Dedifferentiated amniotic fluid mesenchymal stem cell (primary cell): Measurements from ENCODE around the gene EPC1.
A peak's percentile ranks its signal among the peaks of the same experiment; 100 is the strongest.
"Not testable (repeated sequence)": the region's sequence is repeated elsewhere in the genome, so short reads cannot be mapped to it uniquely, and the experiment has no call there.

ENCODE experiments used
- DNase-seq: peaks from one replicate; pipeline ENCODE4 v3.0.0-alpha.2; 2016; ENCODE audit errors: extremely low spot score

Gene EPC1

DNA sequence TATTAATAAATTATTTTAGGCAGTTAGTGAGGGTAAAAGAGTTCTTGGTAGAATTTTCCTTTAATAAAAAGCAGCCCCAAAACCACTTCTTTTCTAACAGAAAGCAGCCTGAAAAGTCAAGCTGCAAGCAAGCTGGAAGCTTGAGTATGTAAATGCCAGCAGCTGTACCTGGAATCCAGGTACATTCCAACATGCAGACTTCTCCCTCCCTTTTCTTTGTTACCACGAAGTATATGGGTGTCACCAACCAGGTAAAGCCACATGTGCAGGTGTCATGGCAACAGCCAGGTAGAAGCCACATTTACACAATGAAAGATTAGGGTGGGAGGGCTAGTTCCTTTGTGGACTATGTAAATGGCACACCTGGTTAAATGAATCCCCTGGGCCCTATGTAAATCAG lies 114.6 kb downstream of the EPC1 start:
- no peak for DNase-seq

DNA sequence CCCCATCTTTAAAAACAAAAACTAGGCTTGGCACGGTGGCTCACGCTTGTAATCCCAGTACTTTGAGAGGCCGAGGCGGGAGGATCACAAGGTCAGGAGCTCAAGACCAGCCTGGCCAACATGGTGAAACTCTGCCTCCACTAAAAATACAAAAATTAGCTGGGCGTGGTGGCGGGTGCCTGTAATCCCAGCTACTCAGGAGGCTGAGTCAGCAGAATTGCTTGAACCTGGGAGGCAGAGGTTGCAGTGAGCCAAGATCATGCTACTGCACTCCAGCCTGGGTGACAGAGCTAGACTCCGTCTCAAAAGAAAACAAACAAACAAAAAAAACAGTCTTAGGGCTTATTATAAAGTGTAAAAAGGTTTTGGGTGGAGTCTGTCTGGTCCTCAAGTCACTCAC lies 117.2 kb downstream of the EPC1 start:
- not testable (repeated sequence) for DNase-seq

DNA sequence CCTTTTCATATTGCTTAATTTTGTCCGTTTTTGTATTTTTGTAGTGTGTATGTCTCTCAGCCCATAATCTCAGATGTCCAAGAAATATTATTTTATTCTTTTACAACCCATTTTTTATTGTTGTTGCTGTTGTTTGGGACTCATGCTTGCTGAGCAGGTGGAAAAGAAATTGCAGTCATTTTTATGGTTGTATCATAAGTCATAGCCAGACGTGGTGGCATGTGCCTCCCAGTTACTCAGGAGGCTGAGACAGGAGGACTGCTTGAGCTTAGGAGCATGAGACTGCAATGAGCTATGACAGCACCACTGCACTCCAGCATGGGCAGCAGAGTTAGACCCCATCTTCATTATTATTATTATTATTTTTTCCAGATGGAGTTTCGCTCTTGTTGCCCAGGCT lies 117.8 kb downstream of the EPC1 start:
- DNase-seq, result no peak

DNA sequence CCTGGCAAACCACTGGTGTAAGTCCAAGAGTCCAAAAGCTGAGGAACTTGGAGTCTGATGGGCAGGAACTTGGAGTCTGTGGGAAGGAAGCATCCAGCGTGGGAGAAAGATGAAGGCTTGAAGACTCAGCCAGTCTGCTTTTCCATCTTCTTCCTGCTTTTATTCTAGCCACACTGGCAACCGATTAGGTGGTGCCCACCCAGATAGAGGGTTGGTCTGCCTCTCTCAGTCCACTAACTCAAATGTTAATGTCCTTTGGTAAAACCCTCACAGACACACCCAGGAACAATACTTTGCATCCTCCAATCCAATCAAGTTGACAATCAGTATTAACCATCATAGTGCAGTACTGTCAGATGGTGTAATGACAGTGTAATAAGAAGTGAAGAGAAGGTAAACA lies 119.2 kb downstream of the EPC1 start:
- no peak for DNase-seq

DNA sequence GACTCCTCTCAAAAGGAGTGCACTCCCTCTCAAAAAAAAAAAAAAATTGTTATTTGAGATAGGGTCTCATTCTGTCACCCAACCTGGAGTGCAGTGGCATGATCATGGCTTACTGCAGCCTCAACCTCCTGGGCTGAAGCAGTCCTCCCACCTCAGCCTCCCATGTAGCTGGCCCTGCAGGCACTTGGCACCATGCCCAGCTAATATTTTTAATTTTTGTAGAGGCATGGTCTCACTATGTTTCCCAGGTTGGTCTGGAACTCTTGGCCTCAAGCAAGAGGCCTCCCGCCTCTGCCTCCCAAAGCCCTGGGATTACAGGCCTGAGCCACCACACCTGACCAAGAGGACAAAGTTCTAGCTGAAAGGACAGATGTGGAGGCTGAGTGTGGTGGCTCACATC lies 120.3 kb downstream of the EPC1 start:
- no peak for DNase-seq

DNA sequence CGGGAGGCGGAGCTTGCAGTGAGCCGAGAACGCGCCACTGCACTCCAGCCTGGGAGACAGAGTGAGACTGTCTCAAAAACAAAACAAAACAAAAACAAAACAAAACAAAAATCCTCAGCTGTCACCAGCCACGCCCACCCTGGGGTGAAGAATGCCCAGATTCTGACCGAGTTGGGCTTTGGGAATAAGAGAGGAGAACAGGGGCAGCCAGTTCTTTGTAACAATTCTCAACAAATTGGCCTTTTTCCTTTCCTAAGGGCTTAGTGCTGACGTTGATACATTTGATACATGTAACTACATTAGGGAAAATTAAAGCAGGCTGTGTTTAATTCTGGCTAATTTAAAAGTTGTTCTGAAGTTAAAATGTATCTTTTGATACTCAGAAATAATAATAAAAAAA lies 121.0 kb downstream of the EPC1 start:
- peak; percentile 23 for DNase-seq

DNA sequence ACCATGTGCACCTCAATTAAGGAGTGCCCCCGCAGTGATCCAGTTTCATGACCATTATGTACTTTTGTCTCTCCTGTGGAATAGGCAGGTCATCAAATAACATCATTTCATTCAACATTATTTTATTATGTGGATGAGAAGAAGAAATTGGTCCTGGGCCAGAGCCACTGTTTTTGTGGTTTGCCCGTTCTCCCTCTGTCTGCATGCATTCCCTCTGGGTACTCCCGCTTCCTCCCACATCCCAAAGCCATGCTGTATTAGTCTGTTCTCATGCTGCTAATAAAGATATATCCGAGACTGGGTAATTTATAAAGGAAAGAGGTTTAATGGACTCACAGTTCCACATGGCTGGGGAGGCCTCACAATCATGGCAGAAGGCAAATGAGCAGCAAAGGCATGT lies 124.6 kb downstream of the EPC1 start:
- not testable (repeated sequence) for DNase-seq

DNA sequence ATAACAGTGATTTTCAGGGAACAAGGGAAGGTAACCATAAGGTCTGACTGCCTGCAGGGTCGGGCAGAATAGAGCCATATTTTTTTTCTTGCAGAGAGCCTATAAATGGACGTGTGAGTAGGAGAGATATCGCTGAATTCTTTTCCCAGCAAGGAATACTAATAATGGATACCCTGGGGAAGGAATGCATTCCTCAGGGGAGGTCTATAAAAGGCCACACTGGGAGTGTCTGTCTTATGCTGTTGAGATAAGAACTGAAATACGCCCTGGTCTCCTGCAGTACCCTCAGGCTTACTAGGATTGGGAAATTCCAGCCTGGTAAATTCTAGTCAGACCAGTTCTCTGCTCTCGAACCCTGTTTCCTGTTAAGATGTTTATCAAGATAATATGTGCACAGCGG lies 127.8 kb downstream of the EPC1 start:
- DNase-seq, result not testable (repeated sequence)

DNA sequence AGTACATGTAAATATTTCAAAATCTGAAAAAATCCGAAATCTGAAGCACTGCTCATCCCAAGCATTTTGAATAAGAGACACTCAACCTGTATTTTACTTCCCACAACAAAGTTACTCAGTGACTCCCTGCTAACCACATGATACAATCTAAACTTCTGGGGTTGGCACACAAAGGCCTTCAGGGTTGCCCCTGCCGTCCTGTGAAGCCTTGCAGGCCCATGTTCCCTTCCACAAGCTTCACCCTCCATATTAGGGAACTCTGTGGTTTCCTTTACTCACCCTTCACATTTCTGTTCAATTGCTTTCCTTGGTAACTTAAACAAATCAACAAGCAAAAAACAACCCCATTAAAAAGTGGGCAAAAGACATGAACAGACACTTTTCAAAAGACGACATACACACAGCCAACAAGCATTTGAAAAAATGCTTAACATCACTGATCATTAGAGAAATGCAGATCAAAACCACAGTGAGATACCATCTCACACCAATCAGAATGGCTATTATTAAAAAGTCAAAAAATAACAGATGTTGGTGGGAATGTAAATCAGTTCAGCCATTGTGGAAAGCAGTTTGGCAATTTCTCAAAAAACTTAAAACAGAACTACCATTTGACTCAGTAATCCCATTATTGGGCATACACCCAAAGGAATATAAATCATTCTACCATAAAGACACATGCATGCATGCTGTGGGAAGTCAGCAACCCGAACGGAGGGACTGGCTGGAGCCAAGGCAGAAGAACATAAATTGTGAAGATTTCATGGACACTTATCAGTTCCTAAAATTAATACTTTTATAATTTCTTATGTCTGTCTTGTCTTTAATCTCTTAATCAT lies 128.5 kb downstream of the EPC1 start:
- not testable (repeated sequence) for DNase-seq
